ENCODE measurements around the gene CD84. TPM values are rescaled to one million over a fixed set of nuclear protein-coding genes. Genes with fewer than 3 reads are reported as not detected.

Gene CD84
- total RNA-seq, 1 experiment from 2014 or later, result not detected

DNA sequence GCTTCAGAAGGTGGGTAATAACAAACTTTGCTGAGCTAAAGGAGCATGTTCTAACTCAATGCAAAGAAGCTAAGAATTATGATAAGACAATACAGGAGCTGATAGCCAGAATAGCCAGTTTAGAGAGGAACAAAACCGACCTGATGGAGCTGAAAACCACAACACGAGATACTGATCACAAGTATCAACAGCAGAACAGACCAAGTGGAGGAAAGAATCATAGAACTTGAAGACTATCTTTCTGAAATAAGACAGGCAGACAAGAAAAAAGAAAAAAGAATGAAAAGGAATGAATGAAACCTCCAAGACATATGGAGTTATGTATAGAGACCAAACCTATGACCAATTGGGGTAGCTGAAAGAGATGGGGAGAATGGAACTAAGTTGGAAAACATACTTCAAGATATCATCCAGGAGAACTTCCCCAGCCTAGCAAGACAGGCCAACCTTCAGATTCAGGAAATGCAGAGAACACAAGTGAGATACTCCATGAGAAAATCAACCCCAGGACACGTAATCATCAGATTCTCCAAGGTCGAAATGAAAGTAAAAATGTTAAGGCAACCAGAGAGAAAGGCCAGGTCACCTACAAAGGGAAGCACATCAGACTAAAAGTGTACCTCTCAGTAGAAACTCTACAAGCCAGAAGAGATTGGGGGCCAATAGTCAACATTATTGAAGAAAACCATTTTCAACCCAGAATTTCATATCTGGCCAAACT lies 20.5 kb downstream of the CD84 start:
- no peak for DNase-seq (ENCODE audit: low spot score)
- H3K36me3 ChIP-seq (ENCODE audit: insufficient read depth, low read length, poor library complexity, severe bottlenecking), result no peaks in the 10 kb centered on the region
- H3K27me3 ChIP-seq (replicated peaks; ENCODE audit: insufficient read depth, low read depth, low read length, poor library complexity), result peaks cover 51% of the 10 kb centered on the region
- intact Hi-C loops (cut with micrococcal nuclease; ENCODE audit: unreplicated experiment), result no loop called here
- no peak overlapping the region for H3K27ac ChIP-seq (ENCODE audit: low read depth, low read length, poor library complexity, severe bottlenecking)
- no peak for TF ChIP-seq EZH2 (IDR thresholded peaks at IDR 0.05; ENCODE audit: borderline replicate concordance, low read depth, low read length, poor library complexity, severe bottlenecking)
- TF ChIP-seq, protein P1, sequence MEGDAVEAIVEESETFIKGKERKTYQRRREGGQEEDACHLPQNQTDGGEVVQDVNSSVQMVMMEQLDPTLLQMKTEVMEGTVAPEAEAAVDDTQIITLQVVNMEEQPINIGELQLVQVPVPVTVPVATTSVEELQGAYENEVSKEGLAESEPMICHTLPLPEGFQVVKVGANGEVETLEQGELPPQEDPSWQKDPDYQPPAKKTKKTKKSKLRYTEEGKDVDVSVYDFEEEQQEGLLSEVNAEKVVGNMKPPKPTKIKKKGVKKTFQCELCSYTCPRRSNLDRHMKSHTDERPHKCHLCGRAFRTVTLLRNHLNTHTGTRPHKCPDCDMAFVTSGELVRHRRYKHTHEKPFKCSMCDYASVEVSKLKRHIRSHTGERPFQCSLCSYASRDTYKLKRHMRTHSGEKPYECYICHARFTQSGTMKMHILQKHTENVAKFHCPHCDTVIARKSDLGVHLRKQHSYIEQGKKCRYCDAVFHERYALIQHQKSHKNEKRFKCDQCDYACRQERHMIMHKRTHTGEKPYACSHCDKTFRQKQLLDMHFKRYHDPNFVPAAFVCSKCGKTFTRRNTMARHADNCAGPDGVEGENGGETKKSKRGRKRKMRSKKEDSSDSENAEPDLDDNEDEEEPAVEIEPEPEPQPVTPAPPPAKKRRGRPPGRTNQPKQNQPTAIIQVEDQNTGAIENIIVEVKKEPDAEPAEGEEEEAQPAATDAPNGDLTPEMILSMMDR (conservative IDR thresholded peaks at IDR 0.05; ENCODE audit: low read depth, low read length), result no peak
- no TSS peak for BruUV-seq (replicated peaks)
- ChIA-PET CTCF (no interaction called here), POLR2A (ENCODE audit: low non-redundant PET) (no interaction called here)
- H3K4me1 ChIP-seq (ENCODE audit: insufficient read depth, low read length, poor library complexity, severe bottlenecking), result no peaks in the 10 kb centered on the region
- H3K9me3 ChIP-seq (ENCODE audit: low read depth, low read length, poor library complexity, severe bottlenecking), result no peaks in the 10 kb centered on the region
- H3K4me3 ChIP-seq (ENCODE audit: low read depth, low read length, poor library complexity, severe bottlenecking), result no peak overlapping the region

DNA sequence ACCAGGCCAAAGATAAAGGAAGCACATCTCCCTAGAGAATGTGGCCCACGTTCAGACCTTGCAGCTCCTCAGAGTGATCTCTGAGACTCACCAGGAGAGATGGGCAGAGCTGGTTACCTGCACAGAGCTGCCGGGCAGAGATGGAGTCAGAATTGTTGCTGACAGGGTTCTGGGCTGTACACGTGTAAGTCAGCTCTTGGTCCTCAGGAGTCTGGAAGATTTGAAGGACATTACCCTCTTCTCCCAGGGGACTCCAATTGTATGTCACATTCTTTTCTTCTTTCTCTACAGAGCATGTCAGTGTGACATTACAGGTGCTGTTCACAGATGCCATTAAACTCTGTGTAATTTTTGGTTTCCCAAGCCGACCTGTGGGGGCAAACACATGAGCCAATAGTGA lies 25.5 kb downstream of the CD84 start:
- H3K27me3 ChIP-seq (replicated peaks; ENCODE audit: insufficient read depth, low read depth, low read length, poor library complexity), result peaks cover 35% of the 10 kb centered on the region
- no TSS peak for BruUV-seq (replicated peaks)
- H3K9me3 ChIP-seq (ENCODE audit: low read depth, low read length, poor library complexity, severe bottlenecking), result no peaks in the 10 kb centered on the region
- no peaks in the 10 kb centered on the region for H3K4me1 ChIP-seq (ENCODE audit: insufficient read depth, low read length, poor library complexity, severe bottlenecking)
- H3K36me3 ChIP-seq (ENCODE audit: insufficient read depth, low read length, poor library complexity, severe bottlenecking), result no peaks in the 10 kb centered on the region
- no peak for DNase-seq (ENCODE audit: low spot score)
- no peak overlapping the region for H3K4me3 ChIP-seq (ENCODE audit: low read depth, low read length, poor library complexity, severe bottlenecking)
- ChIA-PET CTCF (no interaction called here), POLR2A (ENCODE audit: low non-redundant PET) (interaction anchor here (0.7 kb wide), 1 partner anchor 15 kb away, joined by 5 read pairs; no protein-coding TSS in a partner anchor)
- no peak overlapping the region for H3K27ac ChIP-seq (ENCODE audit: low read depth, low read length, poor library complexity, severe bottlenecking)
- intact Hi-C loops (cut with micrococcal nuclease; ENCODE audit: unreplicated experiment), result no loop called here
- no peak for TF ChIP-seq EZH2 (IDR thresholded peaks at IDR 0.05; ENCODE audit: borderline replicate concordance, low read depth, low read length, poor library complexity, severe bottlenecking)
- TF ChIP-seq, protein P1 (conservative IDR thresholded peaks at IDR 0.05; ENCODE audit: low read depth, low read length), result no peak

DNA sequence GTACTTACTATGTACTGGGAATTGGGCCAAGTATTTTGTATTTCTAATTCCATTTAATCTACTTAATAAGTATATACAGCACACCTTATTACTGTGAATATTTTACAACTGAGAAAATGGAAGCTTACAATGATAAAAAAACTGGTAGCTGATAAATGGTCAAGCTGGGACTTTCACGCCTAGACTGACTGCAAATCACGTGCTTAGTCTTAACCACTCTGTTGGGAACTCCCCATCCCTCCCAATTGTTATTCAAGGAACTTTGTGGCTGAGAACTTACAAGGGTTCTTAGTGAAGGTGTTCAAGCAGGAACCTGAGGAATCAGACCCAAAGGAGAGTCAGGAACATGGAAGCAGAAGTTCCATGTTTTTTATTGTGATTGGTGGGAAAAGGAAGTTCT lies 26.9 kb downstream of the CD84 start:
- Histone ChIP-seq H3K4me1 (ENCODE audit: insufficient read depth, low read length, poor library complexity, severe bottlenecking) (no peaks in the 10 kb centered on the region), H3K36me3 (ENCODE audit: insufficient read depth, low read length, poor library complexity, severe bottlenecking) (no peaks in the 10 kb centered on the region), H3K4me3 (ENCODE audit: low read depth, low read length, poor library complexity, severe bottlenecking) (no peak overlapping the region), H3K27me3 (replicated peaks; ENCODE audit: insufficient read depth, low read depth, low read length, poor library complexity) (peaks cover 22% of the 10 kb centered on the region), H3K9me3 (ENCODE audit: low read depth, low read length, poor library complexity, severe bottlenecking) (no peaks in the 10 kb centered on the region), H3K27ac (ENCODE audit: low read depth, low read length, poor library complexity, severe bottlenecking) (no peak overlapping the region)
- TF ChIP-seq, protein P1 (conservative IDR thresholded peaks at IDR 0.05; ENCODE audit: low read depth, low read length), result no peak
- TF ChIP-seq EZH2 (IDR thresholded peaks at IDR 0.05; ENCODE audit: borderline replicate concordance, low read depth, low read length, poor library complexity, severe bottlenecking), result no peak
- ChIA-PET POLR2A (ENCODE audit: low non-redundant PET) (no interaction called here), CTCF (no interaction called here)
- intact Hi-C loops (cut with micrococcal nuclease; ENCODE audit: unreplicated experiment), result no loop called here
- no TSS peak for BruUV-seq (replicated peaks)
- no peak for DNase-seq (ENCODE audit: low spot score)
